Sigmoid colon (tissue), 4 donors: Measurements from ENCODE around the gene POLH.

Source experiments
- CTCF ChIP-seq, 4 experiments: fragments of 450-650 bp in 3 of 4; fragments of 200-600 bp in 1 of 4; IDR thresholded peaks; one replicate each; pipeline ENCODE4 v1.5.1; 2016 to 2019; ENCODE audit warnings: antibody characterized with exemption in 4 of 4, mild to moderate bottlenecking in 3 of 4, moderate library complexity in 2 of 4
- EP300 ChIP-seq, 4 donors: sonication (generic); formaldehyde crosslinking; IDR thresholded peaks; one replicate each; pipeline ENCODE4 v1.6.1; 2017; ENCODE audit warnings: antibody characterized with exemption in 4 of 4
- POLR2A ChIP-seq, 2 donors: fragments of 450-650 bp; IDR thresholded peaks; one replicate each; pipeline ENCODE4 v1.6.1; 2016; ENCODE audit warnings: antibody characterized with exemption in 2 of 2, mild to moderate bottlenecking in 2 of 2, moderate library complexity in 2 of 2

DNA sequence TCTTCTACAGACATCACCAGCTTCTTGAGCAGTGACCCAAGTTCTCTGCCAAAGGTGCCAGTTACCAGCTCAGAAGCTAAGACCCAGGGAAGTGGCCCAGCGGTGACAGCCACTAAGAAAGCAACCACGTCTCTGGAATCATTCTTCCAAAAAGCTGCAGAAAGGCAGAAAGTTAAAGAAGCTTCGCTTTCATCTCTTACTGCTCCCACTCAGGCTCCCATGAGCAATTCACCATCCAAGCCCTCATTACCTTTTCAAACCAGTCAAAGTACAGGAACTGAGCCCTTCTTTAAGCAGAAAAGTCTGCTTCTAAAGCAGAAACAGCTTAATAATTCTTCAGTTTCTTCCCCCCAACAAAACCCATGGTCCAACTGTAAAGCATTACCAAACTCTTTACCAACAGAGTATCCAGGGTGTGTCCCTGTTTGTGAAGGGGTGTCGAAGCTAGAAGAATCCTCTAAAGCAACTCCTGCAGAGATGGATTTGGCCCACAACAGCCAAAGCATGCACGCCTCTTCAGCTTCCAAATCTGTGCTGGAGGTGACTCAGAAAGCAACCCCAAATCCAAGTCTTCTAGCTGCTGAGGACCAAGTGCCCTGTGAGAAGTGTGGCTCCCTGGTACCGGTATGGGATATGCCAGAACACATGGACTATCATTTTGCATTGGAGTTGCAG, 37.9 kb downstream of the POLH start:
- no peak for TF ChIP-seq CTCF (IDR thresholded peaks at IDR 0.05)
- no peak for TF ChIP-seq POLR2A (IDR thresholded peaks at IDR 0.05)
- TF ChIP-seq EP300 (IDR thresholded peaks at IDR 0.05): no peak
